Liver (tissue), 9 donors: ENCODE measurements around the gene B4GALT6. TPM values are rescaled to one million over a fixed set of nuclear protein-coding genes. Genes with fewer than 3 reads are reported as not detected.

Experiments
- DNase-seq: peaks from one replicate; pipeline ENCODE4 v3.0.0-alpha.2; 2017; ENCODE audit warnings: low spot score
- H3K27ac ChIP-seq, 2 donors: one replicate each; pipeline ENCODE4 v1.7.0; 2013; ENCODE audit warnings: inconsistent platforms in 2 of 2, low read length in 2 of 2, control low read depth in 1 of 2, low read depth in 1 of 2, mild to moderate bottlenecking in 1 of 2
- H3K27me3 ChIP-seq, 4 donors: one replicate each; pipeline versions ENCODE4 v1.6.1 to v1.7.0; 2013; ENCODE audit warnings: low read length in 3 of 4, inconsistent platforms in 1 of 4, mild to moderate bottlenecking in 1 of 4, moderate library complexity in 1 of 4; ENCODE audit not compliant: control insufficient read depth in 4 of 4, insufficient read depth in 4 of 4
- H3K36me3 ChIP-seq, 4 donors: one replicate each; pipeline versions ENCODE4 v1.6.1 to v1.7.0; 2013; ENCODE audit warnings: low read length in 3 of 4, mild to moderate bottlenecking in 3 of 4, low read depth in 1 of 4, moderate library complexity in 1 of 4; ENCODE audit not compliant: control insufficient read depth in 4 of 4, insufficient read depth in 3 of 4
- H3K4me1 ChIP-seq, 4 donors: one replicate each; pipeline versions ENCODE4 v1.6.1 to v1.7.0; 2013; ENCODE audit warnings: low read length in 3 of 4, mild to moderate bottlenecking in 3 of 4, moderate library complexity in 1 of 4; ENCODE audit not compliant: control insufficient read depth in 4 of 4, insufficient read depth in 4 of 4
- H3K4me3 ChIP-seq, 3 donors: one replicate each; pipeline versions ENCODE4 v1.6.1 to v1.7.0; 2013; ENCODE audit warnings: low read length in 3 of 3, control low read depth in 1 of 3, low read depth in 1 of 3, mild to moderate bottlenecking in 1 of 3
- H3K9ac ChIP-seq, 2 donors: one replicate each; pipeline ENCODE4 v1.7.0; 2013; ENCODE audit warnings: low read length in 2 of 2, mild to moderate bottlenecking in 2 of 2, moderate library complexity in 2 of 2, control low read depth in 1 of 2, low read depth in 1 of 2
- H3K9me3 ChIP-seq, 4 donors: one replicate each; pipeline versions ENCODE4 v1.6.1 to v1.7.0; 2013; ENCODE audit warnings: low read length in 3 of 4; ENCODE audit not compliant: control insufficient read depth in 4 of 4
- ATF3 ChIP-seq: IDR thresholded peaks from 2 replicates; pipeline ENCODE4 v1.6.1; 2016; ENCODE audit warnings: antibody characterized with exemption
- EGR1 ChIP-seq, 2 donors: IDR thresholded peaks; 2 replicates each; pipeline ENCODE4 v1.6.1; 2016 to 2018; ENCODE audit warnings: antibody characterized with exemption in 2 of 2, low read depth in 2 of 2
- FOXA1 ChIP-seq: IDR thresholded peaks from 2 replicates; pipeline ENCODE4 v1.6.1; 2016; ENCODE audit warnings: antibody characterized with exemption
- FOXA2 ChIP-seq: IDR thresholded peaks from 2 replicates; pipeline ENCODE4 v1.6.1; 2016; ENCODE audit warnings: antibody characterized with exemption
- GABPA ChIP-seq, 2 donors: IDR thresholded peaks in 1 of 2; conservative IDR thresholded peaks in 1 of 2; 2 replicates each; pipeline ENCODE4 v1.6.1; 2016; ENCODE audit warnings: antibody characterized with exemption in 2 of 2, mild to moderate bottlenecking in 1 of 2, moderate library complexity in 1 of 2
- HNF4A ChIP-seq, 2 donors: conservative IDR thresholded peaks; 2 replicates each; pipeline ENCODE4 v1.6.1; 2016; ENCODE audit warnings: antibody characterized with exemption in 2 of 2, mild to moderate bottlenecking in 2 of 2
- HNF4G ChIP-seq: IDR thresholded peaks from 2 replicates; pipeline ENCODE4 v1.6.1; 2016; ENCODE audit warnings: antibody characterized with exemption
- MAX ChIP-seq: IDR thresholded peaks from 2 replicates; pipeline ENCODE4 v1.6.1; 2016; ENCODE audit warnings: antibody characterized with exemption
- NR2F2 ChIP-seq: IDR thresholded peaks from 2 replicates; pipeline ENCODE4 v1.6.1; 2016; ENCODE audit warnings: antibody characterized with exemption
- RAD21 ChIP-seq, 2 donors: IDR thresholded peaks; 2 replicates each; pipeline ENCODE4 v1.6.1; 2016; ENCODE audit warnings: antibody characterized with exemption in 2 of 2, mild to moderate bottlenecking in 2 of 2
- REST ChIP-seq: IDR thresholded peaks from 2 replicates; pipeline ENCODE4 v1.6.1; 2016; ENCODE audit warnings: antibody characterized with exemption, mild to moderate bottlenecking
- RXRA ChIP-seq, 2 donors: IDR thresholded peaks; 2 replicates each; pipeline ENCODE4 v1.6.1; 2017 to 2018; ENCODE audit warnings: antibody characterized with exemption in 2 of 2, mild to moderate bottlenecking in 1 of 2
- SP1 ChIP-seq: IDR thresholded peaks from 2 replicates; pipeline ENCODE4 v1.6.1; 2018; ENCODE audit warnings: antibody characterized with exemption, mild to moderate bottlenecking
- TAF1 ChIP-seq: conservative IDR thresholded peaks from 2 replicates; pipeline ENCODE4 v1.6.1; 2016; ENCODE audit warnings: antibody characterized with exemption, mild to moderate bottlenecking
- YY1 ChIP-seq: IDR thresholded peaks from 2 replicates; pipeline ENCODE4 v1.6.1; 2016; ENCODE audit warnings: antibody characterized with exemption, mild to moderate bottlenecking
- ZBTB33 ChIP-seq: IDR thresholded peaks from 2 replicates; pipeline ENCODE4 v1.6.1; 2016; ENCODE audit warnings: antibody characterized with exemption
- WGBS: extraction: QIAGEN DNeasy Blood & Tissue Kit; methylation state at CpG from one replicate; pipeline ENCODE4 v1.1.7; 2013; 5-methylcytosine and 5-hydroxymethylcytosine counted together
- polyA plus RNA-seq, 2 donors: library from polyadenylated mRNA; stranded (reverse) in 1 of 2; unstranded in 1 of 2; fragments of 200-250 nt in 1 of 2; fragments of >200 nt in 1 of 2; fragmentation: Nextera tagmentation in 1 of 2; extraction: Ambion mirVana in 1 of 2; gene quantifications; one replicate each; pipeline versions ENCODE4 v1.2.1 to v1.2.3, GENCODE V29; 2013 to 2015
- total RNA-seq, 2 donors: library from RNA; depleted of rRNA; stranded (reverse); fragments of >200 nt; gene quantifications; one replicate each; pipeline ENCODE4 v1.2.3, GENCODE V29; 2014
- donor health status: healthy.
- donor health status: healthy.
- donor health status: healthy.
- donor health status: healthy.
- donor health status: healthy.

The B4GALT6 gene
- total and polyA plus RNA-seq, 4 donors = 0.48 to 4.2 (median 0.61) TPM

- no peak for TF ChIP-seq GABPA (IDR thresholded peaks at IDR 0.05 in 1 of 2, conservative IDR thresholded peaks at IDR 0.05 in 1 of 2)
- no peak for TF ChIP-seq ZBTB33
- TF ChIP-seq RXRA (IDR thresholded peaks at IDR 0.05) = no peak
These were observed 37.9 kb downstream of the B4GALT6 start (continued) for GRCh38 chr18:31646332-31647126.

- no peaks in the 10 kb centered on the region for H3K27me3 ChIP-seq
- no peak overlapping the region for H3K4me3 ChIP-seq
- no peak overlapping the region for H3K9ac ChIP-seq
- 95% methylated on average over 4 of the region's 4 CpGs for WGBS
- H3K36me3 ChIP-seq = no peaks in the 10 kb centered on the region
- no peak overlapping the region for H3K27ac ChIP-seq
- TF ChIP-seq TAF1 (no peak), SP1 (no peak), REST (no peak), GABPA (IDR thresholded peaks at IDR 0.05 in 1 of 2, conservative IDR thresholded peaks at IDR 0.05 in 1 of 2) (no peak), NR2F2 (no peak), ATF3 (no peak), MAX (no peak), RXRA (IDR thresholded peaks at IDR 0.05) (no peak), HNF4A (conservative IDR thresholded peaks at IDR 0.05) (no peak), YY1 (no peak), EGR1 (IDR thresholded peaks at IDR 0.05; ENCODE audit: low read depth in 2 of 2) (no peak), FOXA2 (no peak), HNF4G (no peak), FOXA1 (no peak), RAD21 (IDR thresholded peaks at IDR 0.05) (no peak)
- DNase-seq = no peak
- H3K4me1 ChIP-seq = no peaks in the 10 kb centered on the region
- H3K9me3 ChIP-seq = no peaks in the 10 kb centered on the region
These were observed 39.0 kb downstream of the B4GALT6 start for GRCh38 chr18:31645411-31645810.
